ENCODE results near the gene PPP3CB.

GRCh38 chr10:73501651-73502050 lies 5.8 kb upstream of the PPP3CB start:
- no peak for TF ChIP-seq CTCF (IDR thresholded peaks at IDR 0.05; ENCODE audit: low read length)
- TF ChIP-seq EZH2 (IDR thresholded peaks at IDR 0.05; ENCODE audit: borderline replicate concordance, low read length) = no peak

Data from OCI-LY1 (cell line).